IMR-90 (cell line): ENCODE data around the gene PRSS56. TPM values are rescaled to one million over a fixed set of nuclear protein-coding genes. Genes with fewer than 3 reads are reported as not detected.

ENCODE experiments used
- ATAC-seq: fragments of 200-7000 bp; cut with Tn5 transposase; 2 replicates; pipeline ENCODE4 v1.9.1; 2020; ENCODE audit warnings: low read depth, mild to moderate bottlenecking, moderate library complexity
- BruUV-seq: library from RNA; stranded (reverse); fragments of 400-500 nt; replicated peaks from 2 replicates; lab custom pipeline; 2021; lab: Mats Ljungman, UMichigan
- CTCF ChIA-PET: fragments of 300-600 bp; formaldehyde crosslinking; extraction: SDS; loops from one replicate; lab custom pipeline; 2021; ENCODE audit warnings: antibody characterized with exemption; lab: Yijun Ruan, JAX
- POLR2A ChIA-PET: fragments of 300-600 bp; sonication (Branson Sonifier 250); formaldehyde crosslinking; loops from one replicate; lab custom pipeline; 2022; ENCODE audit warnings: antibody characterized with exemption; ENCODE audit not compliant: unreplicated experiment; lab: Charles Lee
- DNase-seq: peaks from one replicate; pipeline ENCODE4 v3.0.0; 2013
- H2AFZ ChIP-seq: replicated peaks from 2 replicates; pipeline ENCODE3; 2013; ENCODE audit warnings: low read length, mild to moderate bottlenecking; ENCODE audit not compliant: poor library complexity
- H2AK5ac ChIP-seq: 2 replicates; pipeline ENCODE4 v1.6.1; 2013; ENCODE audit warnings: low read depth, low read length, inconsistent platforms
- H2AK9ac ChIP-seq: replicated peaks from 2 replicates; pipeline ENCODE3; 2013; ENCODE audit warnings: mild to moderate bottlenecking, low read depth, low read length, moderate library complexity; ENCODE audit not compliant: poor library complexity
- H2BK120ac ChIP-seq: 2 replicates; pipeline ENCODE4 v1.6.1; 2013; ENCODE audit warnings: low read depth, low read length, inconsistent platforms
- H2BK15ac ChIP-seq: 3 replicates; pipeline ENCODE4 v1.6.1; 2013; ENCODE audit warnings: low read depth, low read length, inconsistent platforms
- H2BK20ac ChIP-seq: 2 replicates; pipeline ENCODE4 v1.6.1; 2013; ENCODE audit warnings: low read depth, mild to moderate bottlenecking, inconsistent platforms, low read length, moderate library complexity
- H2BK5ac ChIP-seq: 2 replicates; pipeline ENCODE4 v1.6.1; 2013; ENCODE audit warnings: mild to moderate bottlenecking, low read depth, low read length, inconsistent platforms; ENCODE audit not compliant: poor library complexity, severe bottlenecking
- H3K14ac ChIP-seq: replicated peaks from 2 replicates; pipeline ENCODE4 v1.6.1; 2013; ENCODE audit warnings: low read depth, low read length, inconsistent platforms
- H3K18ac ChIP-seq: 2 replicates; pipeline ENCODE4 v1.6.1; 2013; ENCODE audit warnings: low read depth, low read length, control low read depth
- H3K23ac ChIP-seq: 2 replicates; pipeline ENCODE4 v1.6.1; 2013; ENCODE audit warnings: low read depth, low read length, inconsistent platforms
- H3K27ac ChIP-seq: 2 replicates; pipeline ENCODE4 v1.5.1; 2013; ENCODE audit warnings: mild to moderate bottlenecking, control low read depth, low read length; ENCODE audit not compliant: insufficient read depth
- H3K27me3 ChIP-seq: 2 replicates; pipeline ENCODE4 v1.6.1; 2013; ENCODE audit warnings: low read length; ENCODE audit not compliant: control insufficient read depth, insufficient read depth
- H3K36me3 ChIP-seq: 2 replicates; pipeline ENCODE4 v1.6.1; 2013; ENCODE audit warnings: low read length, mixed read lengths; ENCODE audit not compliant: control insufficient read depth, insufficient read depth
- H3K4ac ChIP-seq: 2 replicates; pipeline ENCODE4 v1.6.1; 2013; ENCODE audit warnings: low read depth, low read length, inconsistent platforms
- H3K4me1 ChIP-seq: 2 replicates; pipeline ENCODE4 v1.6.1; 2013; ENCODE audit warnings: low read length, mixed read lengths; ENCODE audit not compliant: control insufficient read depth, insufficient read depth
- H3K4me2 ChIP-seq: 2 replicates; pipeline ENCODE4 v1.6.1; 2013; ENCODE audit warnings: low read depth, mild to moderate bottlenecking, control low read depth, low read length, moderate library complexity
- H3K4me3 ChIP-seq: 2 replicates; pipeline ENCODE4 v1.5.1; 2013; ENCODE audit warnings: low read depth, mild to moderate bottlenecking, control low read depth, low read length, moderate library complexity; ENCODE audit not compliant: insufficient read depth
- H3K56ac ChIP-seq: 2 replicates; pipeline ENCODE4 v1.6.1; 2013; ENCODE audit warnings: low read length, inconsistent platforms; ENCODE audit not compliant: insufficient read depth; ENCODE audit errors: extremely low read depth
- H3K79me1 ChIP-seq, 2 experiments: 2 replicates each; pipeline ENCODE4 v1.6.1; 2013; ENCODE audit warnings: low read length in 2 of 2, inconsistent platforms in 1 of 2, low read depth in 1 of 2
- H3K9ac ChIP-seq: 2 replicates; pipeline ENCODE4 v1.6.1; 2013; ENCODE audit warnings: low read depth, low read length, control low read depth
- H3K9me1 ChIP-seq: 2 replicates; pipeline ENCODE4 v1.6.1; 2013; ENCODE audit warnings: low read length, inconsistent platforms; ENCODE audit not compliant: insufficient read depth
- H3K9me3 ChIP-seq: 2 replicates; pipeline ENCODE4 v1.6.1; 2013; ENCODE audit warnings: low read length; ENCODE audit not compliant: control insufficient read depth, insufficient read depth
- H4K20me1 ChIP-seq: 2 replicates; pipeline ENCODE4 v1.6.1; 2013; ENCODE audit warnings: low read length, inconsistent platforms; ENCODE audit not compliant: insufficient read depth
- H4K5ac ChIP-seq: 2 replicates; pipeline ENCODE4 v1.6.1; 2013; ENCODE audit warnings: mild to moderate bottlenecking, low read depth, low read length, control low read depth
- H4K8ac ChIP-seq, 2 experiments: 2 replicates each; pipeline ENCODE4 v1.6.1; 2013; ENCODE audit warnings: low read depth in 2 of 2, low read length in 2 of 2, control low read depth in 1 of 2, inconsistent platforms in 1 of 2
- H4K91ac ChIP-seq: 2 replicates; pipeline ENCODE4 v1.6.1; 2013; ENCODE audit warnings: low read depth, low read length, inconsistent platforms; ENCODE audit not compliant: insufficient read depth
- BHLHE40 ChIP-seq: fragments of 150-350 bp; IDR thresholded peaks from 2 replicates; pipeline ENCODE4 v1.6.1; 2016; ENCODE audit warnings: mild to moderate bottlenecking, low read depth, low read length
- MAFK ChIP-seq: IDR thresholded peaks from 2 replicates; pipeline ENCODE4 v1.6.1; 2012; ENCODE audit warnings: low read depth, low read length, improper control_type of control experiment
- RFX5 ChIP-seq: IDR thresholded peaks from 2 replicates; pipeline ENCODE4 v1.8.0; 2012; ENCODE audit warnings: low read depth, mild to moderate bottlenecking, low read length, moderate library complexity
- WGBS, 2 experiments: methylation state at CpG; one replicate each; pipeline versions ENCODE4 v1.1.5 to v1.1.7; 2013; ENCODE audit warnings: missing lambda C conversion rate in 2 of 2; ENCODE audit not compliant: insufficient read length in 1 of 2; ENCODE audit errors: extremely low coverage in 2 of 2; 5-methylcytosine and 5-hydroxymethylcytosine counted together
- dilution Hi-C: fragments of 300-500 bp; cut with HindIII; formaldehyde crosslinking; loops from one replicate; pipeline ENCODE4 v1.14.3; 2018; ENCODE audit warnings: low sequenced_read_pairs; ENCODE audit not compliant: unreplicated experiment
- in situ Hi-C: fragments of 300-500 bp; cut with MboI; formaldehyde crosslinking; loops from 3 replicates; pipeline ENCODE4 v1.14.3; 2019; ENCODE audit warnings: low sequenced_read_pairs, inconsistent platforms, mixed read lengths
- intact Hi-C: fragments of 100-400 bp; cut with micrococcal nuclease; formaldehyde crosslinking; loops from 2 replicates; pipeline ENCODE4 v1.10.0; 2022
- polyA plus RNA-seq, 3 experiments: library from polyadenylated mRNA; depleted of rRNA; stranded (reverse); fragments of >200 nt; gene quantifications; 2 replicates each; pipeline ENCODE4 v1.2.3, GENCODE V29; 2012; ENCODE audit warnings: low replicate concordance in 1 of 3
- total RNA-seq: library from RNA; depleted of rRNA; stranded (reverse); fragments of >200 nt; gene quantifications from 2 replicates; pipeline ENCODE4 v1.2.3, GENCODE V29; 2012

The PRSS56 gene
- total and polyA plus RNA-seq, 2 of the 4 experiments (the other 2 are of a cell fraction), result not detected

DNA sequence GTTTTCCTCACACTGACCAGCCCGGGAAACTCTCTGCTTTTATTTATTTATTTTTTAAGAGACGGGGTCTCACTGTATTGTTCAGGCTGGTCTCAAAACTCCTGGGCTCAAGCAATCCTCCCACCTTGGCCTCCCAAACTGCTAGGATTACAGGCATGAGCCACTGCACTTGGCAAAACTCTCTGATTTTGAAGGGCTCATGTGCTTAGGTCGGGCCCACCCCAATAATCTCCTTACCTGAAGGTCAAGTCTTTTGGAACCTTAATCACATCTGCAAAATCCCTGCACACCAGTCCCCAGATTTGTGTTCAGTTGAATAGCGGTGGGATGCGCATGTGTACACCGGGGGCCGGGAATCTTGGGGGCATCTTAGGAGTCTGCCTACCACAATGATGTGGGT, 24.9 kb upstream of the PRSS56 start:
- no TSS peak for BruUV-seq
- POLR2A ChIA-PET, result no interaction called here
- H3K4me3 ChIP-seq, result no peak overlapping the region

More for the DNA sequence above, 24.9 kb upstream of the PRSS56 start:
- peaks cover 47% of the 10 kb centered on the region for H3K27me3 ChIP-seq
- WGBS, 2 experiments, result no CpG with 5 or more reads among the region's 7 CpGs
- no peak overlapping the region for H4K8ac ChIP-seq
- no peak overlapping the region for H3K18ac ChIP-seq
- no peak overlapping the region for H3K56ac ChIP-seq
- H2BK15ac ChIP-seq, result no peak overlapping the region
- TF ChIP-seq RFX5 (no peak), BHLHE40 (no peak), MAFK (no peak)
- H3K4ac ChIP-seq, result no peak overlapping the region
- H3K9me1 ChIP-seq, result no peaks in the 10 kb centered on the region
- H3K4me1 ChIP-seq, result no peaks in the 10 kb centered on the region
- in situ Hi-C loops, result no loop called here
- H3K23ac ChIP-seq, result no peak overlapping the region
- no peak overlapping the region for H4K5ac ChIP-seq
- H3K79me1 ChIP-seq, result no peaks in the 10 kb centered on the region
- H2AK9ac ChIP-seq, result no peak overlapping the region
- DNase-seq (no peak), ATAC-seq (no peak)
- no peak overlapping the region for H2BK20ac ChIP-seq
- H2BK5ac ChIP-seq, result no peak overlapping the region
- no peak overlapping the region for H3K4me2 ChIP-seq
- no peak overlapping the region for H4K91ac ChIP-seq
- intact Hi-C loops, result no loop called here
- H2BK120ac ChIP-seq, result no peak overlapping the region
- H3K27ac ChIP-seq, result no peak overlapping the region
- H4K20me1 ChIP-seq, result no peaks in the 10 kb centered on the region; the same call in 1 of the 2 replicates
- CTCF ChIA-PET, result no interaction called here
- H3K9me3 ChIP-seq, result no peaks in the 10 kb centered on the region
- H2AK5ac ChIP-seq, result no peak overlapping the region
- no peak overlapping the region for H2AFZ ChIP-seq
- no peaks in the 10 kb centered on the region for H3K36me3 ChIP-seq
- no peak overlapping the region for H3K14ac ChIP-seq
- H3K9ac ChIP-seq, result no peak overlapping the region
- dilution Hi-C loops, result no loop called here
